ENCODE measurements around the gene EPS8. TPM values are rescaled to one million over a fixed set of nuclear protein-coding genes. Genes with fewer than 3 reads are reported as not detected.

Gene EPS8
- total and polyA plus RNA-seq, 2 experiments from 2014 or later, result 43.1 to 83.2 TPM

DNA sequence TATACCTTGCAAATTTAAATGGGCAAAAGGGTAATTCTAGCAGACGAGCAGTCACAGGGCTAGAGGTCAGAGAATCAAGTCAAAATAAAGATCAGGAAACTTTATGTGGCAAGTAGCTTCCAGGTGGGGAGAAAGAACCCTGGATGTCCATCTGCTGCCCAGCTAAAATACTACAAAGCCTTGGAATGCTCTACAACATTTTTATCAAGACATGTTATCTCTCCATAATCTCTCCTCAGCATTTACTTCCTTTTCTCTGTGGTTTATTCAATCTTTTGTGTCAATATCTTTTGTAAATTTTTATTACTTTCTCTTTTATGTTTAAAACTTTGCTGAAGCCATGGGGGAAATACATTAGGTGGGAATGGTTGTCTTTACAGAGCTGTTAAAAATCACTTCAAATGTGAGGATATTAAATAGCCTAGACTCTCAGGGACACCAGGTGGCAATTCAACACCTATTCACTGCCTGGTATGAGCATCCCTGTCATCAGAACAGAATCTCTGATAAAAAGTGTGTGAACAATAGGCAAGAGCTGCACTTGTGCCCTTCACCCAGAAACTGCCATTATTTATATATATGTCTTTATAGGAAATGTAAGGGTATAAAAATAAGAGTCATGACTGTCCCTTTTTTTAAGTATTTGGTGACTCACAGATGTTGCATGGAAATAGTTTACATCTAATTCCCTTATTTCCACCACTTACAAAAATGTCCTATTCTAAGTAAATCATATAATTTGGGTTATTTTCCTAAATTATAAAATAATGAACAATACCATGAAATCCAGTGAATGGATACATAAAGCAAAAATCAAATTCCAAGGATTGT is 152.9 kb downstream of the EPS8 start:
- H3K9me3 ChIP-seq (ENCODE audit: low read depth), result no peaks in the 10 kb centered on the region
- H3K4me3 ChIP-seq, result no peak overlapping the region
- no peak for DNase-seq (ENCODE audit: low spot score)
- no peaks in the 10 kb centered on the region for H3K27me3 ChIP-seq
- H3K4me2 ChIP-seq, result no peak overlapping the region
- no peaks in the 10 kb centered on the region for H3K36me3 ChIP-seq (replicated peaks; ENCODE audit: insufficient read depth, low read depth)
- no peaks in the 10 kb centered on the region for H3K79me2 ChIP-seq
- H4K20me1 ChIP-seq (ENCODE audit: insufficient read depth, poor library complexity, severe bottlenecking), result no peaks in the 10 kb centered on the region
- no peak overlapping the region for H2AFZ ChIP-seq
- 80% methylated on average over 1 of the region's 1 CpG for WGBS (ENCODE audit: low lambda C conversion rate, missing lambda C conversion rate)
- H3K4me1 ChIP-seq (ENCODE audit: insufficient read depth), result peaks cover 4% of the 10 kb centered on the region
- TF ChIP-seq, protein P1, sequence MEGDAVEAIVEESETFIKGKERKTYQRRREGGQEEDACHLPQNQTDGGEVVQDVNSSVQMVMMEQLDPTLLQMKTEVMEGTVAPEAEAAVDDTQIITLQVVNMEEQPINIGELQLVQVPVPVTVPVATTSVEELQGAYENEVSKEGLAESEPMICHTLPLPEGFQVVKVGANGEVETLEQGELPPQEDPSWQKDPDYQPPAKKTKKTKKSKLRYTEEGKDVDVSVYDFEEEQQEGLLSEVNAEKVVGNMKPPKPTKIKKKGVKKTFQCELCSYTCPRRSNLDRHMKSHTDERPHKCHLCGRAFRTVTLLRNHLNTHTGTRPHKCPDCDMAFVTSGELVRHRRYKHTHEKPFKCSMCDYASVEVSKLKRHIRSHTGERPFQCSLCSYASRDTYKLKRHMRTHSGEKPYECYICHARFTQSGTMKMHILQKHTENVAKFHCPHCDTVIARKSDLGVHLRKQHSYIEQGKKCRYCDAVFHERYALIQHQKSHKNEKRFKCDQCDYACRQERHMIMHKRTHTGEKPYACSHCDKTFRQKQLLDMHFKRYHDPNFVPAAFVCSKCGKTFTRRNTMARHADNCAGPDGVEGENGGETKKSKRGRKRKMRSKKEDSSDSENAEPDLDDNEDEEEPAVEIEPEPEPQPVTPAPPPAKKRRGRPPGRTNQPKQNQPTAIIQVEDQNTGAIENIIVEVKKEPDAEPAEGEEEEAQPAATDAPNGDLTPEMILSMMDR (IDR thresholded peaks at IDR 0.05; ENCODE audit: poor library complexity), result no peak
- no peak for TF ChIP-seq EZH2phosphoT487 (IDR thresholded peaks at IDR 0.05; ENCODE audit: low read depth, severe bottlenecking, unreplicated experiment)
- no peak for TF ChIP-seq EZH2 (IDR thresholded peaks at IDR 0.05; ENCODE audit: borderline replicate concordance)
- H3K9me2 ChIP-seq (replicated peaks; ENCODE audit: insufficient read depth), result no peaks in the 10 kb centered on the region
- no peak overlapping the region for H3K27ac ChIP-seq

DNA sequence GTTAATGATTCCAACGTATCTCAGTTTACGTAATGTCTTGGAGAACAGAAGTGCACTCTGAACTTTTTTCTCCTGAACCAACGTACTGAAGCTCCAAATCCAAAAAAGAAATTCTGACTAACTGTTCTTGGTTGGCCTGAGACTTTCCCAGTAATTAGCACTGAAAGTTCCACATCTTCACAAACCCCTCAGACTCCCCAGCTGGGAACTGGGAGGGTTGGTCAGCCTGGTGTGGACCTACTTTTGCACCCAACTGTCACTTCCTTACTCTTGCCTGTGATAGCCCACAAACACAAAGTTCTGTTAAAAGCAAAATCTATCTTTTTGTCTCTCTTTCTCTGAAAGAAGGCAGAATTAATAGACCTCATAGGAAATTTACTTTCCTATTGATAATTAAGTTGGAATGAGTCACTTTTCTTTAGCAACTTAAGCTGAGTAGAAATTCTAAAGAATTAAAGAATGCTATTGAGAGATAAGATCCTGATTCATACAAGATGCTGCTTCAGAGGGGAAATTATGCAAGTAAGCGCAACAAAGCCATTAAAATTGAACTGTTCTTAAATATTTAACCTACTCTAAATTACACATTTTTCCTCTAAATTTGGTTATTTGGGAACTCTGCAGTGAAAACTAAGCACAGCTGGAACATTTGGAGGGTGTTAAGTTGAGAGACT is 155.0 kb downstream of the EPS8 start:
- Histone ChIP-seq H3K9me3 (ENCODE audit: low read depth) (no peaks in the 10 kb centered on the region), H3K4me3 (no peak overlapping the region), H3K4me2 (no peak overlapping the region), H3K27me3 (no peaks in the 10 kb centered on the region), H3K9me2 (replicated peaks; ENCODE audit: insufficient read depth) (no peaks in the 10 kb centered on the region), H2AFZ (no peak overlapping the region), H3K4me1 (ENCODE audit: insufficient read depth) (peaks cover 14% of the 10 kb centered on the region), H3K27ac (peak overlapping the region; percentile 43), H3K36me3 (replicated peaks; ENCODE audit: insufficient read depth, low read depth) (no peaks in the 10 kb centered on the region), H4K20me1 (ENCODE audit: insufficient read depth, poor library complexity, severe bottlenecking) (no peaks in the 10 kb centered on the region), H3K79me2 (no peaks in the 10 kb centered on the region)
- WGBS (ENCODE audit: low lambda C conversion rate, missing lambda C conversion rate), result 80% methylated on average over 4 of the region's 4 CpGs
- no peak for DNase-seq (ENCODE audit: low spot score)
- no peak for TF ChIP-seq EZH2 (IDR thresholded peaks at IDR 0.05; ENCODE audit: borderline replicate concordance)
- TF ChIP-seq, protein P1 (IDR thresholded peaks at IDR 0.05; ENCODE audit: poor library complexity), result no peak
- TF ChIP-seq EZH2phosphoT487 (IDR thresholded peaks at IDR 0.05; ENCODE audit: low read depth, severe bottlenecking, unreplicated experiment), result no peak

DNA sequence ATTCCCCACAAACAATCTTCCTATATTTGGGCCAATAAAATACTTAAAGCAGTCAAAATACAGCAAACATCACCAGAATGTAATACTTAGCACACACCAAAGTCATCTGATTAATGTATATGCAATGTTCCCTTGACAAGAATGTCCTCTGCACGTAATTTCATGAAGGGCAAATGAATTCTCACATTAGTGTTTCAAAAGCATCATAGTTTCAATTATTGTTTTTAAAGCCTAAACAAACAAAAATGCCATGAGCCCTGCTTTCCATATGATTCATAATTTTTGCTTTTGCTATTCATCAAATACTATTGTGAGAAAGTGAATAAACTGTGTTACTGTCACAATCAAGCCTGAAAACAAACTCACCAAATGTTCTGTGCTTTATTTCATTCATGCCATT is 156.0 kb downstream of the EPS8 start:
- Histone ChIP-seq H3K36me3 (replicated peaks; ENCODE audit: insufficient read depth, low read depth) (no peaks in the 10 kb centered on the region), H3K79me2 (no peaks in the 10 kb centered on the region), H4K20me1 (ENCODE audit: insufficient read depth, poor library complexity, severe bottlenecking) (no peaks in the 10 kb centered on the region), H3K27ac (no peak overlapping the region), H3K4me1 (ENCODE audit: insufficient read depth) (peaks cover 18% of the 10 kb centered on the region), H3K4me2 (no peak overlapping the region), H3K27me3 (no peaks in the 10 kb centered on the region), H2AFZ (no peak overlapping the region), H3K9me3 (ENCODE audit: low read depth) (no peaks in the 10 kb centered on the region), H3K9me2 (replicated peaks; ENCODE audit: insufficient read depth) (no peaks in the 10 kb centered on the region), H3K4me3 (no peak overlapping the region)
- WGBS (ENCODE audit: low lambda C conversion rate, missing lambda C conversion rate), result 87% methylated on average over 1 of the region's 1 CpG
- DNase-seq (ENCODE audit: low spot score), result no peak
- TF ChIP-seq, protein P1 (IDR thresholded peaks at IDR 0.05; ENCODE audit: poor library complexity), result no peak
- no peak for TF ChIP-seq EZH2 (IDR thresholded peaks at IDR 0.05; ENCODE audit: borderline replicate concordance)
- no peak for TF ChIP-seq EZH2phosphoT487 (IDR thresholded peaks at IDR 0.05; ENCODE audit: low read depth, severe bottlenecking, unreplicated experiment)
